GM23338 (cell line): ENCODE data around the gene UAP1. TPM values are rescaled to one million over a fixed set of nuclear protein-coding genes. Genes with fewer than 3 reads are reported as not detected.

Experiments
- ATAC-seq: fragments of 200-7000 bp; cut with Tn5 transposase; 3 replicates; pipeline ENCODE4 v1.9.1; 2020
- DNase-seq: peaks from one replicate; pipeline ENCODE4 v3.0.0-alpha.2; 2015; ENCODE audit warnings: low spot score
- H2AFZ ChIP-seq: fragments of 200-600 bp; sonication (generic); 2 replicates; pipeline ENCODE4 v1.8.0; 2016; ENCODE audit warnings: antibody characterized with exemption, mild to moderate bottlenecking, moderate library complexity
- H3F3A ChIP-seq: fragments of 200-600 bp; sonication (generic); replicated peaks from 2 replicates; pipeline ENCODE4 v1.8.0; 2017; ENCODE audit warnings: antibody characterized with exemption, mixed run types, low read depth
- H3K27ac ChIP-seq: fragments of 200-600 bp; sonication (generic); 2 replicates; pipeline ENCODE4 v1.6.1; 2016; ENCODE audit warnings: low read depth
- H3K27me3 ChIP-seq: fragments of 200-600 bp; sonication (generic); 2 replicates; pipeline ENCODE4 v1.8.0; 2016; ENCODE audit warnings: mild to moderate bottlenecking, mixed run types, moderate library complexity; ENCODE audit not compliant: insufficient read depth
- H3K36me3 ChIP-seq: fragments of 200-600 bp; sonication (generic); 2 replicates; pipeline ENCODE4 v1.8.0; 2016; ENCODE audit warnings: mild to moderate bottlenecking; ENCODE audit not compliant: insufficient read depth
- H3K4me1 ChIP-seq: fragments of 200-600 bp; sonication (generic); 2 replicates; pipeline ENCODE4 v1.8.0; 2016; ENCODE audit warnings: mild to moderate bottlenecking, moderate library complexity; ENCODE audit not compliant: insufficient read depth
- H3K4me2 ChIP-seq: fragments of 200-600 bp; sonication (generic); 2 replicates; pipeline ENCODE4 v1.7.1; 2017; ENCODE audit warnings: mixed run types
- H3K4me3 ChIP-seq: fragments of 200-600 bp; sonication (generic); 2 replicates; pipeline ENCODE4 v1.6.1; 2016; ENCODE audit warnings: mixed run types
- H3K79me2 ChIP-seq: fragments of 200-600 bp; sonication (generic); replicated peaks from 2 replicates; pipeline ENCODE4 v1.8.0; 2017; ENCODE audit warnings: mild to moderate bottlenecking; ENCODE audit not compliant: insufficient read depth
- H3K9me2 ChIP-seq: fragments of 200-600 bp; sonication (generic); 2 replicates; pipeline ENCODE4 v1.8.0; 2017; ENCODE audit not compliant: insufficient read depth
- H4K20me1 ChIP-seq: fragments of 200-600 bp; sonication (generic); replicated peaks from 2 replicates; pipeline ENCODE4 v1.8.0; 2017; ENCODE audit warnings: mild to moderate bottlenecking; ENCODE audit not compliant: insufficient read depth
- H3K27ac Mint-ChIP-seq: 2 replicates; pipeline ENCODE4 v1.8.0; 2020; ENCODE audit warnings: inconsistent platforms, mild to moderate bottlenecking, moderate library complexity, mixed read lengths
- H3K27me3 Mint-ChIP-seq: 3 replicates; pipeline ENCODE4 v1.8.0; 2022; ENCODE audit warnings: low read depth, mild to moderate bottlenecking, moderate library complexity, mixed read lengths, inconsistent platforms; ENCODE audit not compliant: insufficient read depth, poor library complexity
- H3K36me3 Mint-ChIP-seq: 3 replicates; pipeline ENCODE4 v1.8.0; 2021; ENCODE audit warnings: low read depth, mild to moderate bottlenecking, inconsistent platforms, moderate library complexity, mixed read lengths
- H3K4me1 Mint-ChIP-seq: 3 replicates; pipeline ENCODE4 v1.8.0; 2020; ENCODE audit warnings: mild to moderate bottlenecking, inconsistent platforms, mixed read lengths
- H3K4me3 Mint-ChIP-seq: 3 replicates; pipeline ENCODE4 v1.8.0; 2021; ENCODE audit warnings: moderate library complexity, mild to moderate bottlenecking, inconsistent platforms, mixed read lengths
- H3K9me3 Mint-ChIP-seq: 3 replicates; pipeline ENCODE4 v1.8.0; 2020; ENCODE audit warnings: moderate library complexity, mild to moderate bottlenecking, inconsistent platforms, mixed read lengths
- CREB1 ChIP-seq: fragments of 250-450 bp; sonication (Bioruptor Pico); IDR thresholded peaks from 2 replicates; pipeline ENCODE4 v1.5.0; 2020; ENCODE audit warnings: low read depth, mild to moderate bottlenecking, moderate library complexity
- CTCF ChIP-seq, 2 experiments: fragments of 200-600 bp in 1 of 2; sonication (generic) in 1 of 2; conservative IDR thresholded peaks; 2 replicates each; pipeline versions ENCODE4 v1.5.1 to v1.6.1; 2016 to 2017; ENCODE audit warnings: antibody characterized with exemption in 2 of 2, low read depth in 2 of 2, mild to moderate bottlenecking in 2 of 2, moderate library complexity in 1 of 2
- EZH2 ChIP-seq: fragments of 200-600 bp; sonication (generic); IDR thresholded peaks from one replicate; pipeline ENCODE4 v1.8.0; 2017; ENCODE audit warnings: antibody characterized with exemption, mild to moderate bottlenecking, low read depth; ENCODE audit not compliant: unreplicated experiment
- EZH2phosphoT487 ChIP-seq: fragments of 200-600 bp; sonication (generic); IDR thresholded peaks from one replicate; pipeline ENCODE4 v1.8.1; 2018; ENCODE audit warnings: antibody characterized with exemption; ENCODE audit not compliant: unreplicated experiment
- JUNB ChIP-seq: IDR thresholded peaks from one replicate; pipeline ENCODE4 v1.6.1; 2016; ENCODE audit warnings: antibody characterized with exemption; ENCODE audit not compliant: unreplicated experiment
- NANOG ChIP-seq: IDR thresholded peaks from 2 replicates; pipeline ENCODE4 v1.6.1; 2016; ENCODE audit warnings: antibody characterized with exemption, borderline replicate concordance
- POLR2AphosphoS5 ChIP-seq: IDR thresholded peaks from 2 replicates; pipeline ENCODE4 v1.6.1; 2016; ENCODE audit warnings: antibody characterized with exemption, low read depth
- REST ChIP-seq: IDR thresholded peaks from one replicate; pipeline ENCODE4 v1.6.1; 2018; ENCODE audit warnings: antibody characterized with exemption; ENCODE audit not compliant: unreplicated experiment
- STAT1 ChIP-seq: IDR thresholded peaks from one replicate; pipeline ENCODE4 v1.6.1; 2016; ENCODE audit warnings: antibody characterized with exemption; ENCODE audit not compliant: unreplicated experiment
- ZNF114 ChIP-seq: fragments of 250-450 bp; sonication (Bioruptor Pico); IDR thresholded peaks from 2 replicates; pipeline ENCODE4 v1.5.0; 2020; ENCODE audit warnings: mild to moderate bottlenecking, moderate library complexity
- ZNF331 ChIP-seq: fragments of 250-450 bp; sonication (Bioruptor Pico); IDR thresholded peaks from 2 replicates; pipeline ENCODE4 v1.5.0; 2020; ENCODE audit warnings: low read depth, mild to moderate bottlenecking, moderate library complexity
- ZNF462 ChIP-seq: fragments of 250-450 bp; sonication (Bioruptor Pico); IDR thresholded peaks from 2 replicates; pipeline ENCODE4 v1.5.0; 2020; ENCODE audit warnings: mild to moderate bottlenecking, moderate library complexity
- polyA plus RNA-seq: library from polyadenylated mRNA; unstranded; fragments of >200 nt; fragmentation: Nextera tagmentation; extraction: Ambion mirVana; gene quantifications from 2 replicates; pipeline ENCODE4 v1.2.1, GENCODE V29; 2016
- total RNA-seq: library from RNA; depleted of rRNA; stranded (reverse); fragments of >200 nt; shearing (Covaris generic); gene quantifications from 2 replicates; pipeline ENCODE4 v1.2.3, GENCODE V29; 2014
- TF ChIP-seq, protein P1 (sequence below): IDR thresholded peaks from 2 replicates; pipeline ENCODE4 v1.6.1; 2016; ENCODE audit warnings: antibody characterized with exemption

The UAP1 gene
- total and polyA plus RNA-seq, 2 experiments from 2014 or later, result 26.7 to 33.3 TPM

GRCh38 chr1:162536511-162536910 is 25.0 kb upstream of the UAP1 start:
- Mint-ChIP-seq H3K27ac (no peak overlapping the region), H3K4me3 (no peak overlapping the region), H3K4me1 (no peaks in the 10 kb centered on the region), H3K27me3 (peaks cover 2% of the 10 kb centered on the region), H3K36me3 (no peaks in the 10 kb centered on the region; the same call in 2 of the 3 replicates), H3K9me3 (no peaks in the 10 kb centered on the region)
- ATAC-seq, result no peak
- TF ChIP-seq CREB1 (CRISPR knock-in tag), result no peak
- no peak for TF ChIP-seq ZNF114
- TF ChIP-seq REST, result no peak
- no peak for TF ChIP-seq ZNF462 (CRISPR knock-in tag)
- TF ChIP-seq EZH2, result no peak
- no peak for TF ChIP-seq EZH2phosphoT487
- TF ChIP-seq JUNB, result no peak
- TF ChIP-seq STAT1, result no peak
- TF ChIP-seq CTCF (conservative IDR thresholded peaks at IDR 0.05; ENCODE audit: low read depth in 2 of 2), result no peak
- no peak for TF ChIP-seq NANOG
- TF ChIP-seq, protein P1, sequence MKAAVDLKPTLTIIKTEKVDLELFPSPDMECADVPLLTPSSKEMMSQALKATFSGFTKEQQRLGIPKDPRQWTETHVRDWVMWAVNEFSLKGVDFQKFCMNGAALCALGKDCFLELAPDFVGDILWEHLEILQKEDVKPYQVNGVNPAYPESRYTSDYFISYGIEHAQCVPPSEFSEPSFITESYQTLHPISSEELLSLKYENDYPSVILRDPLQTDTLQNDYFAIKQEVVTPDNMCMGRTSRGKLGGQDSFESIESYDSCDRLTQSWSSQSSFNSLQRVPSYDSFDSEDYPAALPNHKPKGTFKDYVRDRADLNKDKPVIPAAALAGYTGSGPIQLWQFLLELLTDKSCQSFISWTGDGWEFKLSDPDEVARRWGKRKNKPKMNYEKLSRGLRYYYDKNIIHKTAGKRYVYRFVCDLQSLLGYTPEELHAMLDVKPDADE, result no peak
- TF ChIP-seq ZNF331, result no peak
- TF ChIP-seq POLR2AphosphoS5, result no peak
- H3K9me2 ChIP-seq, result no peaks in the 10 kb centered on the region
- no peaks in the 10 kb centered on the region for H3K27me3 ChIP-seq
- no peaks in the 10 kb centered on the region for H3K4me1 ChIP-seq
- H2AFZ ChIP-seq, result no peak overlapping the region
- no peak overlapping the region for H3K4me3 ChIP-seq
- H3K79me2 ChIP-seq, result no peaks in the 10 kb centered on the region
- H3K36me3 ChIP-seq, result no peaks in the 10 kb centered on the region
- H3K4me2 ChIP-seq, result no peak overlapping the region
- DNase-seq, result no peak
- H3F3A ChIP-seq, result no peaks in the 10 kb centered on the region
- no peaks in the 10 kb centered on the region for H4K20me1 ChIP-seq
- H3K27ac ChIP-seq, result no peak overlapping the region
